HEK293 (cell line): ENCODE measurements around the gene BMPR1A.

Experiments used
- CTCF ChIP-seq: fragments of 450-650 bp; formaldehyde crosslinking; IDR thresholded peaks from 2 replicates; pipeline ENCODE4 v1.5.1; 2016; ENCODE audit warnings: missing biosample characterization, missing genetic modification characterization
- GLI2 ChIP-seq: fragments of 450-650 bp; formaldehyde crosslinking; IDR thresholded peaks from 2 replicates; pipeline ENCODE4; 2017; ENCODE audit warnings: missing biosample characterization, missing genetic modification characterization, low read depth, borderline replicate concordance
- KLF9 ChIP-seq: fragments of 450-650 bp; formaldehyde crosslinking; IDR thresholded peaks from 2 replicates; pipeline ENCODE4 v1.5.1; 2016; ENCODE audit warnings: missing biosample characterization, missing genetic modification characterization, low read depth
- SP2 ChIP-seq: fragments of 450-650 bp; formaldehyde crosslinking; IDR thresholded peaks from 2 replicates; pipeline ENCODE4 v1.5.1; 2016; ENCODE audit warnings: missing biosample characterization, missing genetic modification characterization
- TRIM28 ChIP-seq: IDR thresholded peaks from 2 replicates; pipeline ENCODE4 v1.6.1; 2011; ENCODE audit warnings: low read length, control low read depth, borderline replicate concordance
- ZBTB7A ChIP-seq: fragments of 450-650 bp; formaldehyde crosslinking; IDR thresholded peaks from 2 replicates; pipeline ENCODE4 v1.5.1; 2016; ENCODE audit warnings: low read depth, missing biosample characterization, missing genetic modification characterization
- ZNF10 ChIP-seq: fragments of 450-650 bp; formaldehyde crosslinking; IDR thresholded peaks from 2 replicates; pipeline ENCODE4 v1.5.1; 2017; ENCODE audit warnings: missing biosample characterization, missing genetic modification characterization
- ZNF18 ChIP-seq: fragments of 450-650 bp; formaldehyde crosslinking; IDR thresholded peaks from 2 replicates; pipeline ENCODE4 v1.5.1; 2016; ENCODE audit warnings: missing biosample characterization, missing genetic modification characterization
- ZNF184 ChIP-seq: fragments of 450-650 bp; IDR thresholded peaks from 2 replicates; pipeline ENCODE4 v1.5.1; 2018; ENCODE audit warnings: missing biosample characterization, mild to moderate bottlenecking, missing genetic modification characterization
- ZNF416 ChIP-seq: fragments of 450-650 bp; formaldehyde crosslinking; IDR thresholded peaks from 2 replicates; pipeline ENCODE4 v1.5.1; 2016; ENCODE audit warnings: missing biosample characterization, missing genetic modification characterization
- ZNF473 ChIP-seq: fragments of 450-650 bp; formaldehyde crosslinking; IDR thresholded peaks from 2 replicates; pipeline ENCODE4 v1.5.1; 2017; ENCODE audit warnings: missing biosample characterization, missing genetic modification characterization
- ZNF580 ChIP-seq: fragments of 450-650 bp; formaldehyde crosslinking; IDR thresholded peaks from 2 replicates; pipeline ENCODE4 v1.5.1; 2016; ENCODE audit warnings: missing biosample characterization, missing genetic modification characterization

- TF ChIP-seq ZNF18 = no peak
- TF ChIP-seq CTCF (tag by site-specific recombination) = no peak
- no peak for TF ChIP-seq ZNF10 (tag by site-specific recombination)
- no peak for TF ChIP-seq ZBTB7A (tag by site-specific recombination)
- no peak for TF ChIP-seq ZNF473 (tag by site-specific recombination)
- no peak for TF ChIP-seq ZNF184 (tag by site-specific recombination)
- TF ChIP-seq ZNF580 (tag by site-specific recombination) = no peak
- no peak for TF ChIP-seq SP2 (tag by site-specific recombination)
- TF ChIP-seq KLF9 (tag by site-specific recombination) = no peak
- TF ChIP-seq ZNF416 (tag by site-specific recombination) = no peak
- TF ChIP-seq GLI2 (tag by site-specific recombination) = no peak
- no peak for TF ChIP-seq TRIM28
These were observed 79.6 kb downstream of the BMPR1A start for GRCh38 chr10:86836044-86836443.
